ENCODE data around the gene NMNAT2. TPM values are rescaled to one million over a fixed set of nuclear protein-coding genes. Genes with fewer than 3 reads are reported as not detected.

Gene NMNAT2
- total and polyA plus RNA-seq, 2 of the 8 experiments (the other 6 are each of a cell fraction or from before 2014, with no cell fraction given) = 6.5 to 20.9 TPM

- no peak overlapping the region for H3K18ac ChIP-seq (ENCODE audit: extremely low read depth, low read length)
- no peak overlapping the region for H3K56ac ChIP-seq (replicated peaks; ENCODE audit: insufficient read length, low read depth, low read length)
- H3K79me1 ChIP-seq (ENCODE audit: low read depth, low read length) = no peaks in the 10 kb centered on the region
- no peaks in the 10 kb centered on the region for H3K27me3 ChIP-seq (replicated peaks in 1 of 4; ENCODE audit: control insufficient read depth in 3 of 4, extremely low read depth in 1 of 4, insufficient read depth in 3 of 4, low read length in 3 of 4)
- no peak overlapping the region for H4K5ac ChIP-seq (ENCODE audit: insufficient read length, low read depth, low read length)
- no peaks in the 10 kb centered on the region for H4K20me1 ChIP-seq (replicated peaks in 1 of 2; ENCODE audit: control insufficient read depth in 1 of 2, insufficient read depth in 2 of 2, low read length in 2 of 2)
- H3K4me2 ChIP-seq (ENCODE audit: insufficient read depth in 1 of 2, low read depth in 2 of 2, low read length in 2 of 2) = no peak overlapping the region
- WGBS, 2 experiments (ENCODE audit: extremely low coverage in 1 of 2, insufficient coverage in 1 of 2, insufficient read length in 1 of 2, insufficient replicate concordance in 2 of 2, low coverage in 1 of 2, low lambda C conversion rate in 2 of 2, missing lambda C conversion rate in 1 of 2) = 96% methylated on average over 1 of the region's 1 CpG; no CpG with 5 or more reads in 1 of the 2 experiments
- H2BK12ac ChIP-seq (ENCODE audit: low read depth, low read length) = no peak overlapping the region
- H2BK120ac ChIP-seq (replicated peaks; ENCODE audit: low read depth, low read length) = no peak overlapping the region
- FAIRE-seq (no peak), DNase-seq (ENCODE audit: low read depth in 1 of 2, low spot score in 2 of 2) (no peak)
- no peak overlapping the region for H3K9ac ChIP-seq (replicated peaks in 1 of 4; ENCODE audit: extremely low read depth in 1 of 4, low read depth in 3 of 4, low read length in 3 of 4)
- H3K4ac ChIP-seq (replicated peaks; ENCODE audit: insufficient read length, low read depth, low read length) = no peak overlapping the region
- H3K23me2 ChIP-seq (ENCODE audit: low read depth, low read length) = no peaks in the 10 kb centered on the region; the same call in 1 of the 2 replicates
- no peak overlapping the region for H4K8ac ChIP-seq (ENCODE audit: extremely low read depth, insufficient read depth, low read length)
- no peak overlapping the region for H2BK20ac ChIP-seq (ENCODE audit: low read length)
- peaks cover 7 to 22% (median 16%) of the 10 kb centered on the region in 4 experiments for H3K4me1 ChIP-seq (replicated peaks in 1 of 4; ENCODE audit: control insufficient read depth in 3 of 4, insufficient read depth in 4 of 4, low read length in 3 of 4)
- TF ChIP-seq HDAC6 (IDR thresholded peaks at IDR 0.05; ENCODE audit: low read depth, low read length) (no peak), E2F6 (IDR thresholded peaks at IDR 0.05) (no peak), SP4 (IDR thresholded peaks at IDR 0.05; ENCODE audit: low read length) (no peak), EP300 (IDR thresholded peaks at IDR 0.05; ENCODE audit: borderline replicate concordance in 1 of 2, low read depth in 2 of 2, low read length in 2 of 2) (no peak), CHD2 (IDR thresholded peaks at IDR 0.05; ENCODE audit: low read length) (no peak)
- CTCF ChIA-PET (ENCODE audit: partially characterized antibody) = interaction anchor here (0.9 to 8.9 kb wide), 4 partner anchors 15 to 269 kb away, joined by 3 to 67 read pairs (median 4); no protein-coding TSS in a partner anchor
- H2AK5ac ChIP-seq (ENCODE audit: low read depth, low read length) = no peak overlapping the region
- no peak overlapping the region for H3K14ac ChIP-seq (ENCODE audit: insufficient read length)
- no peaks in the 10 kb centered on the region for H3K79me2 ChIP-seq (ENCODE audit: control insufficient read depth in 1 of 2, insufficient read depth in 2 of 2, low read length in 2 of 2)
- no peaks in the 10 kb centered on the region for H3K36me3 ChIP-seq (ENCODE audit: control insufficient read depth in 2 of 4, insufficient read depth in 4 of 4, low read length in 3 of 4)
- H3K9me3 ChIP-seq (ENCODE audit: insufficient read depth in 2 of 2, low read depth in 1 of 2, low read length in 1 of 2) = no peaks in the 10 kb centered on the region
- no peak overlapping the region for H2BK5ac ChIP-seq (ENCODE audit: low read depth, low read length)
- no peak overlapping the region for H4K91ac ChIP-seq (replicated peaks; ENCODE audit: insufficient read length, low read length)
- H3K4me3 ChIP-seq (ENCODE audit: extremely low read depth in 1 of 4, insufficient read depth in 2 of 4, low read depth in 3 of 4, low read length in 4 of 4) = no peak overlapping the region
- no peak overlapping the region for H2AFZ ChIP-seq (ENCODE audit: low read length)
- H3K27ac ChIP-seq (ENCODE audit: low read depth, low read length) = no peak overlapping the region
- POLR2A ChIA-PET (ENCODE audit: partially characterized antibody) = interaction anchor here (1.5 kb wide), 1 partner anchor 15 kb away, joined by 3 read pairs; no protein-coding TSS in a partner anchor
- no peak overlapping the region for H2BK15ac ChIP-seq (ENCODE audit: low read length)
- no peak overlapping the region for H3K23ac ChIP-seq (ENCODE audit: insufficient read length)
These were observed 186.6 kb downstream of the NMNAT2 start for GRCh38 chr1:183231545-183231944.
